Measurements from ENCODE around the gene XIRP2.
"Not testable (repeated sequence)": the region's sequence is repeated elsewhere in the genome, so short reads cannot be mapped to it uniquely, and the experiment has no call there.

Gene XIRP2

GRCh38 chr2:167198576-167198975, 310.3 kb downstream of the XIRP2 start:
- no peak for DNase-seq

DNA sequence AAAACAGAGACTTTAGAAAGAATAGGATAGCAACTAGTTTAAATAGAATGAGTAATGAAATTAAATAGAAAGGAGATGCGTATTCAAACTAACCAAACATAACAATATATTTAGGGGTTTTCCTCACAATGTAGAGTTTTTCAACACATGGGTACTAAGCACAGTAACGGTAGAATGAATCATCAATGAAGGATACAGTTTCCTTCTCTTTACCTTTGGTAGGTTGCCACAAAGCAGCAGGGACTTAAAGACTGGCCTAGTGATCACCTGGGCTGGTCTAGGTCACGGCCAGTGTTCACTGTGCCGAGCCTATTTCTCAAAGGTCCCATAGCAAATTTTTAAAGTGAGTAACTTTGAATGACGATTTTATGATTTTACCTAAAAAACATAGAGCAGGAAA, 311.7 kb downstream of the XIRP2 start:
- DNase-seq, result no peak

- no peak for DNase-seq
Observed at GRCh38 chr2:167209784-167210183, 321.5 kb downstream of the XIRP2 start.

- peak; percentile 17 for DNase-seq
Observed at GRCh38 chr2:167212014-167212648, 323.9 kb downstream of the XIRP2 start.

GRCh38 chr2:167215595-167215994, 327.3 kb downstream of the XIRP2 start:
- no peak for DNase-seq

- no peak for DNase-seq
Observed at GRCh38 chr2:167237478-167237877, 349.2 kb downstream of the XIRP2 start.

- DNase-seq, result no peak
Observed at GRCh38 chr2:167240671-167241070, 352.4 kb downstream of the XIRP2 start.

DNA sequence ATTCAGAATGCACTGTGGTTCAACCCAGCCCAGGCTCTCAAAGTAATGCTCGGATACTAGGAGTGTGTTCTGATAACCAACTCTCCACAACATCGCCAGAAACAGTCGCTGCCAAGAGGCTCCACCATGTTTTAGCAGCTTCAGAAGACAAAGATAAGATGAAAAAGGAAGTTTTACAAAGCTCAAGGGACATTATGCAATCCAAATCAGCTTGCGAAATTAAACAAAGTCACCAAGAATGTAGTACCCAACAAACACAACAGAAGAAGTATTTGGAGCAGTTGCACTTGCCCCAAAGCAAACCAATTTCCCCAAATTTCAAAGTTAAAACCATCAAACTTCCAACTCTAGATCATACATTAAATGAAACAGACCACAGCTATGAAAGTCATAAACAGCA, 360.9 kb downstream of the XIRP2 start:
- no peak for DNase-seq

GRCh38 chr2:167253025-167253424, 364.7 kb downstream of the XIRP2 start:
- DNase-seq, result no peak

- DNase-seq, result no peak
Observed at GRCh38 chr2:167254721-167255120, 366.4 kb downstream of the XIRP2 start.

DNA sequence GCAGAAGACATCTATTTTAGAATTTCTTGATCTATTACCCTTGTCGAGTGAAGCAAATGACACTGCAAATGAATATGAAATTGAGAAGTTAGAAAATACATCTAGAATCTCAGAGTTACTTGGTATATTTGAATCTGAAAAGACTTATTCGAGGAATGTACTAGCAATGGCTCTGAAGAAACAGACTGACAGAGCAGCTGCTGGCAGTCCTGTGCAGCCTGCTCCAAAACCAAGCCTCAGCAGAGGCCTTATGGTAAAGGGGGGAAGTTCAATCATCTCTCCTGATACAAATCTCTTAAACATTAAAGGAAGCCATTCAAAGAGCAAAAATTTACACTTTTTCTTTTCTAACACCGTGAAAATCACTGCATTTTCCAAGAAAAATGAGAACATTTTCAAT, 370.4 kb downstream of the XIRP2 start:
- DNase-seq, result no peak

GRCh38 chr2:167264380-167264779, 376.1 kb downstream of the XIRP2 start:
- no peak for DNase-seq

- no peak for DNase-seq
Observed at GRCh38 chr2:167265004-167265403, 376.7 kb downstream of the XIRP2 start.

DNA sequence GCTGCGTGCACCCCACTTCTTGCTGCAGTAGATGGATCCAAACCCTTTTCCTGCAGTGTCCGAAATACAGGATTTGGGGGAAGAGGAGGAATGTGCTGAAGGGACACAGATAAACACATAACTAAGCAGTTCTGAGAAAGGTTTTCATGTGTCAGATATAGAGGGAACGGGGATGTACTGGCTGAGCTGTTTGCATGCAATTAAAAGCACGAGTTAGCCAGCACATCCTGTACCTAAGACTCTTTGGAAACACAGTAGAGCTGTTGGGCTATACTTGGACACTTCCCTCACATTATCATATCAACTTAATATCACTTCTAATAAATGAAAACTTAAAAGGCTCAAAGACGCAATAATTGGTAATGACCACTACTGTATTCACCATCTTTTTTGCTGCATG, 377.4 kb downstream of the XIRP2 start:
- DNase-seq, result no peak

GRCh38 chr2:167268245-167268644, 380.0 kb downstream of the XIRP2 start:
- not testable (repeated sequence) for DNase-seq

GRCh38 chr2:167271932-167272331, 383.7 kb downstream of the XIRP2 start:
- DNase-seq, result no peak

- DNase-seq, result peak; percentile 89
Observed at GRCh38 chr2:167275046-167275445, 386.8 kb downstream of the XIRP2 start.

GRCh38 chr2:167279810-167280209, 391.5 kb downstream of the XIRP2 start:
- no peak for DNase-seq

- no peak for DNase-seq
Observed at GRCh38 chr2:167287212-167287611, 398.9 kb downstream of the XIRP2 start.

- no peak for DNase-seq
Observed at GRCh38 chr2:167289651-167290410, 401.6 kb downstream of the XIRP2 start.

DNA sequence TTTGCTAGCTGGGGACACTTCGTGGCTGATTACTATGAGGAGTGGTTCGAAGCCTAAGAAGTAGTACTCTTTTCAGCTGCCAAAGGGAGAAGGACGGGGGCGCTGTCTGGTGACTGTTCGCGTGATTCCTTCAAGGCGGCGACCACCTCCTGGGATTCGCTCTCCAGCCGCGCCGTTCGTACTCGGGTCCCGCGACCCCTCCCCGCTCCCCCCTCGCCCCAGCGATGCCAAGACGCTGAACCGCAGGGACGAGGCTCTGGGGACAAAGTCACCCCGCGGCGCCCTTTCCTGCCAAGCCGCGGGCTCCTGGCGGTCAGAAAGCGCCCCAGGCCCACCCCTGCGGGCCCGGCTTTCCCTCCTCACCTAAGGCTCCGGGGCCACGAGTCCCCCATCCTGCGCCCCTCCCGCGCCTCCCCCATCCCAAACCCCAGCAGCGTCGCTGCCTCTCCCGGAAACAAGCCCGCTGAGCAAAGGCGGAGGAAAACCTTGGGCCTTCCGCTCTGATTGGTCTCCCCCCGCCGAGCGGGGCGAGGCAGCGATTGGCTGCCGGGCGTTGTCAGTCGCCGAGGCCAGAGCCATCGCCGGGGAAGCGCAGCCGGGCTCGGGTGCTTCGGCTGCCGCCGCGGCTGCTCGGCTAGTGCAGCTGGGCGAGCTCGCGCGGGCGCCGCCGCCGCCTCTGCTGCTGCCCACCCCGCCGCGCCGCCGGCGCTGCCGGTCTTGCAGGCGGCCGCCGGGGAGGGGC, 404.3 kb downstream of the XIRP2 start, which contains the start of gene B3GALT1:
B3GALT1 (plus strand) TSS at position 572 of the 742 bp plus-strand sequence.
- DNase-seq, result peak; percentile 78

GRCh38 chr2:167293172-167293781, 405.0 kb downstream of the XIRP2 start:
- DNase-seq, result no peak
